Measurements from ENCODE around the gene GALNT1.
A peak's percentile ranks its signal among the peaks of the same experiment; 100 is the strongest.

Gene GALNT1

GRCh38 chr18:35682281-35682867 lies 100.8 kb downstream of the GALNT1 start:
- no peak for DNase-seq

DNA sequence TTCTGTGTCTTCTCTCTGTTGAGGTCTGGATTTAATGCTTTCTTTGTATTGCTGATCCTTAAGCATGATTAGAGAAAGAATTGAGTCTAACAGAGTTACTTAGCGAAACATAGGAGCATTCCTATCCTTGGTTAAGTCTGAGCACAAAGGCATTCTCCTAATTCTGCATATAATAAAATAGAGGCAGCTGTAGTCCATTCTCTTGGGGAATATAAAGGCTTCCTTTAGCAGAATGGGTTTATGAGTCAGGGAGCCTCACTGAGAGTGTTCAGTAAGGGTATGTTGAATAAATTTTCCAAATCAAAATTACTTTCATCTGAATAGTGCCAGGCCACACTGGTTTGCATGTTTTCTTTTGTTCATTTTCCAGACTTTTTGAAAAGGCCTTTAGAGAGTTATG lies 101.5 kb downstream of the GALNT1 start:
- DNase-seq: no peak

GRCh38 chr18:35688757-35689156 lies 107.2 kb downstream of the GALNT1 start:
- no peak for DNase-seq

DNA sequence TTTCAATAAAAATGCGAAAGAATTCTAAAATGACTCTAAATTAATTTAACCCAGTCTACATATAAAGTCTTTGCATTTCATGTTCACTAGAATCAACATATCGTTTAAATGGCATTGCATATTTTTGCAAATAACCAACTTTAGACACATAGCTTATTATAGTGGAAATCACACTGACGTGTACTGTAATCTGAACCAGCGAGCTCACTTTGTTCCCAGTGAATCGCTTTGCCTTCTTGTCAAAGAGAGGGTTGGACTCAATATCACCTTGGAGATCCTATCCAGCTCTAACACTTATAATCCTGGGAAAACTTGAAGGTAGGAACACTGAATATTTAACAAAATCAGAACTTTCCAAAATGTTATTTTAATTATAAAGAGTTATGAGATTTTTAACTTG lies 108.2 kb downstream of the GALNT1 start:
- no peak for DNase-seq

DNA sequence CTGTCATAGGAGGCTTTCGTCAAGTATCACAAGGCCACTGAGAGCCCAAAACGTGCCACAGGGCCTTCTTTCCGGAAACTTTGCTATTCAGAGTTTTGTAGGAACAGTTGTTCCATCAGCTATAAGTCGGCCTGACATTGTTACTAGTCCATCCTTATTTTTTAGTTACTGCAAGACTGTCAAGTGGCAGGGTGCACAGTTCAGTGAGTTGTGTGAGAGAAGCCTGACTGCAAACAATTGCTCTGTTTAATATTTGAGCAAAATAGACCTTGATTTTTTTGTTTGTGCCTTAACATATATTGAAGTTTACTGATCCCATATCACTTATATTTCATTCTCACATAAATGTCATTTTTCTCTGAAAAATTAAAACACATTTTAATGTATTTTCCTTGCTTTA lies 110.1 kb downstream of the GALNT1 start:
- no peak for DNase-seq

DNA sequence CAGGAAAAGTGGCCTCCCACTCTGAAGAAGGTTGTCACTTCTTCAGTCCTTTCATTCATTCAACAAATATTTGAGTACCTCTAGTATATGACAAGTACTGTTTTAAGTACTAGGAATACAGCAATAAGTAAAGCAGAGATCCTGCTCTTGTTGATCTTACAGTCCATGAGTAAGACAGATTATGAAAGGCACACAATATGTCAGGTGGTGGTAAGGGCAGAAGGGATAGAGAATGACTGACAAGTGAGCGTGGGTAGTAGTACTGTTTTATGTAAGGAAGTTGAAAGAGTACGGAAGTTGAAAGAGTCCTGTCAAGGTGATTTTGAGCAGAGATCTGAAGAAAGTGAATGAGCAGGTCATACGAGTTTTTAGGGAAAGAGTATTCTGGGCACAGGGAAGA lies 111.3 kb downstream of the GALNT1 start:
- no peak for DNase-seq

GRCh38 chr18:35693829-35694228 lies 112.3 kb downstream of the GALNT1 start:
- peak in 1 of 2 donors; percentile 12 for DNase-seq

DNA sequence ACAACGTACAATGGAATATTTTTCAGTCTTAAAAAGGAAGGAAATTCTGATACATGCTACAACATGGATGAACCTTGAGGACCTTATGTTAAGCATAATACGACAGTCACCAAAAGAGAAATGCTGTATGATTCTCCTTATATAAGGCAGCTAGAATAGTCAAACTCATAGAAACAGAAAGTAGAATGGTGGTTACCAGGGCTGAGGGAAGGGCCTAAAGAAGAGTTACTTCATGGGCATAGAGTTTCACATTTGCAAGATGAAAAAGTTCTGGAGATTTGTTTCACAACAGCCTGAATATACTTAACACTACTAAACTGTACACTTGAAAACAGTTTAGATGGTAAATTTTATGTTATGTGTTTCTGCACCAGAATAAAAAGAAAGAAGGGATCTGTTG lies 113.3 kb downstream of the GALNT1 start:
- no peak for DNase-seq

- no peak for DNase-seq
These were observed 113.8 kb downstream of the GALNT1 start for GRCh38 chr18:35695384-35695783.

DNA sequence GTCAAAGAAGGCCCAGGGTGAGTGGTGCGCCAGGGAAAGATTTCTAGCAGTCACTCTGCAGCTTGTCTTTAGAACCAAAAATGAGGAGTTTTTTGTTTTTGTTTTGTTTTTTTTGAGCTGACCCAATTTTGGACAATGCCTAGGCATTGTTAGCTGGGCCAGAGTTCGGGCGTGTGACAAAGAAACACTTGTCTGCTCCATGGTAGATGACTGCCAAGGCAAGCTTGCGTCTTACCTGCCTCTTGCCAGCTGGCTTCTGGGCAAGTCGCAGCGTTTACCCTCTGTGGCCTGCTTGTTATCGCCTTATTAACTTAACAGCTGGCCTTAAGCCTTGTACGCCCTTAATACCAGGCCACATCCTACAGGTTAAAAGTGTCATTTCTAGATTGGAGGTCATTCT lies 114.3 kb downstream of the GALNT1 start:
- no peak for DNase-seq

DNA sequence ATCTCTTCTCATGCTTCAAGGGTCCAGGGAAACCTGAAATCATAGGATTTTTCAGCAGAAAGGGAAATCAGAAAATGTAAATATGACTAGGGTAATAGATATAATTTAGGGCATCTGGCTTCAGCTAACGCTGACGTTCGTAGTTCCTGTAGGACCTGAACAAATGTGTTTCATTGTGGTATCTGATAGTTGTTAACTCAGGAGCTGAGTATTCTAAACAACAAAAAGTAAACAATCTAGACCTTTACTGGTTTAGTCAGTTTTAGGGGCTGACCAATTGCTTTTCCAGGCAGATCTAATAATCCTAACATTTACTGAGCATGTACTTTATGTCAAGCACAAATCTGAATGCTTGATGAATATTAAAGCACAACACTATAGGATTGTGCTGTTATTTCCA lies 114.8 kb downstream of the GALNT1 start:
- DNase-seq: no peak

- no peak for DNase-seq
These were observed 116.3 kb downstream of the GALNT1 start for GRCh38 chr18:35697869-35698268.

DNA sequence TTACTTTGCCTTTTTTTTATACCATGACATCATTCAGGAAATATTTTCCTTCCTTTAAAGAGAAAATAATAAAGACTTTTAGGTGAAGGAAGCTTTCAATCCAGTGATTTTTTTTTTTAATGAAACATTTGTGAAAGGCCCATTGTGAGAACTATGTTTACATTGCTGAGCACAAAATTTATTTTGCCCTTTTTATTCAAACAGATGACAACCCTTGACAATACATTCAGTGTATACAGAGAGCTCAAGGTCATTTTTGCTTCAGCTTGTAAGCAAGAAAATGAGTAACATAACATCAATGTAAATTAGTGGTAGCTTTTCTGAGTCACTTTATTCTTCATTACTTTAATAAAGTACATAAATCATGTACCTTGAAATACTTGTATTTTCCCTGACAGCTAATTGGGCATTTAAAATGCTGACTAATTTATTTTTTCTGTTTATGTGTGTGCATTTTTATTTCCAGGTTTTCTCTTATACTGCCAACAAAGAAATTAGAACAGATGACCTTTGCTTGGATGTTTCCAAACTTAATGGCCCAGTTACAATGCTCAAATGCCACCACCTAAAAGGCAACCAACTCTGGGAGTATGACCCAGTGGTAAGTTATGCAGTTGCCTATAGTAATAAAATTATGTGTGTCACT lies 121.6 kb downstream of the GALNT1 start:
- DNase-seq: no peak

GRCh38 chr18:35705988-35706387 lies 124.4 kb downstream of the GALNT1 start:
- no peak for DNase-seq

- no peak for DNase-seq
These were observed 125.7 kb downstream of the GALNT1 start for GRCh38 chr18:35707247-35707646.

DNA sequence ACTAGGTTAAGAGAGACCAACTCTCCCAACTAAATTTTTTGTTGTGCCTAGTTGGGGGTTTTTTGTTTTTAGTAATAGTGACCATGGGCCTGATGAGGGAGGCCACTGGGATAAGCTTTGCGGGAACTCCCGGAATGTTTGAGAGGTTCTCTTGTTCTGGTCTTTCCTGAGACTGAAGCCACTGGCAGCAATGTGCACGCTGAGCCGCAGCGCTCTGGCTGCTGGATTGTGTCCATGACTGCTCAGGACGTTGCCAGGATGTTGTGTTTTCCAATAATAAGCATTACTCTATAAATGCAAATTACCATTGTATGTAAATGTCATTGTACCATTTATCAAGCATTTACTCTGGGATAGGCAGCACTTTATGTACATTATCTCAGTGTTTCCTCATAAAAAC lies 126.1 kb downstream of the GALNT1 start:
- no peak for DNase-seq

GRCh38 chr18:35710581-35710980 lies 129.0 kb downstream of the GALNT1 start:
- DNase-seq: no peak

DNA sequence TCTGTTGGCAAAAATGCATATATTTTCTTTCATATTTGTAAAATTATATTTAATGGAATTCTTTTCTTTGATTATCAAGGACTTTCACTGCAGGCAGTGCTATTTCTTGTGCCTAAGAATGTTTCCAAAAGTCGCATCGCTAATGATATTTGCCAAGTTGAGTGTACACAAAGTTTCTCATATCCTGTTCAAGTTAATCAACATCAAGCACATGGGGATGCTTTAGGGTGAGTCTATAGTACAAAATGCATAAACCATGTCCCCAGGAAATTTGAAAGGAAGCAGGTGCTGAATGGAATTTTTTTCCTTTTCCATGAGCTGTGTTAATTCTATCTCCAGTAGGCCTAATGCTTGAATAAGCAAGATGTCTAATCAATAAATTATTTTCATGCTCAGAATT lies 129.7 kb downstream of the GALNT1 start:
- DNase-seq: no peak

DNA sequence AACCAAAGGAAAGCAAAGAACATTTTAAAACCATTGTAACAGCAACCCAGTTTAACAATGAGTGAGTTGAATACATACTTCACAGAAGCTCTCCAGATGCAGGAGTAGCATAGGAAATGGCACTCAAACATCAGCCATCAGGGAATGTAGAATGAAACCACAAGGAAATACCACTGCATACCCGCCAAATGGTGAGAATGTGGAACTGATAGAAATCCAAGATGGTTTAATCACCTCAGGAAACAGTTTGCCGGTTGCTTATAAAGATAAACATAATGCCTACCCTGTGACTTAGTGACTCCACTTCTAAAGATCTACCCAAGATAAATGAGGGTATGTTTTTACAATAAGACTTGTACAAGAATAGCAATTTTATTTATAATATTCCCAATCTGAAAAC lies 132.0 kb downstream of the GALNT1 start:
- no peak for DNase-seq

DNA sequence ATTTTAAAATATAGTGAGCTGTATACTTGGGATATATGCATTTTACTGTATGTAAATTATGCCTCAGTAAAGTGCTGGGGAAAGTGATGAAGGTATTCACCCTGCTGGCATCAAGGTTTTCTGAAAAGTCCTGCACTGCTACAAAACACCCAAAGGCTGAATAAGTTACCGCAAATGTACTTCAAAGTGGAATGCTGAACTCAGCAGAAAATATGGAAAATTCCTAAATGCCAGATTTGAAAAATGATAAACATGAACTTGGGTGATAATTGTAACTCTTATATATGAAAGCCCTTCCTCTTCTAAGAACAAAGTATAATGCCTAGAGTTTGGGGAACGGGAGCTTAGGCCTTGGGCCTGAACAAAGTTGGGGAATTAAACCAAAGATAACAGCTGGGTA lies 133.0 kb downstream of the GALNT1 start:
- no peak for DNase-seq

DNA sequence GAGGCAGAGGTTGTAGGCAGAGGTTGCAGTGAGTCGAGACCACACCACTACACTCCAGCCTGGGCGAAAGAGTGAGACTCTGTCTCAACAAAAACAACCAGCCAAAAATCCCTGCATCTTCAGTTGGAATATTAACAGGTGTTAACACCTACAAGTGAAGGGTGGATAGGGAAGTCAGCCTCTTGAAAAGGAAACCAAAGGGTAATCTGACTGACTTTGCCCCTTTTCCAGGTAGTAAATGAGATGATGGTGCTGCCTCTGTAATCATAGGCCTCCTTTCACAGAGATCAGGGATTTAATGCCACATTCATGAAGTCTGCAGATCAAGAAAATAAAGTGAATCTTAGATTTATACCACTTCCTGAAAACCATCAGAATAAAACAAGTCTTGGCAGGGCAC lies 133.6 kb downstream of the GALNT1 start:
- DNase-seq: no peak

DNA sequence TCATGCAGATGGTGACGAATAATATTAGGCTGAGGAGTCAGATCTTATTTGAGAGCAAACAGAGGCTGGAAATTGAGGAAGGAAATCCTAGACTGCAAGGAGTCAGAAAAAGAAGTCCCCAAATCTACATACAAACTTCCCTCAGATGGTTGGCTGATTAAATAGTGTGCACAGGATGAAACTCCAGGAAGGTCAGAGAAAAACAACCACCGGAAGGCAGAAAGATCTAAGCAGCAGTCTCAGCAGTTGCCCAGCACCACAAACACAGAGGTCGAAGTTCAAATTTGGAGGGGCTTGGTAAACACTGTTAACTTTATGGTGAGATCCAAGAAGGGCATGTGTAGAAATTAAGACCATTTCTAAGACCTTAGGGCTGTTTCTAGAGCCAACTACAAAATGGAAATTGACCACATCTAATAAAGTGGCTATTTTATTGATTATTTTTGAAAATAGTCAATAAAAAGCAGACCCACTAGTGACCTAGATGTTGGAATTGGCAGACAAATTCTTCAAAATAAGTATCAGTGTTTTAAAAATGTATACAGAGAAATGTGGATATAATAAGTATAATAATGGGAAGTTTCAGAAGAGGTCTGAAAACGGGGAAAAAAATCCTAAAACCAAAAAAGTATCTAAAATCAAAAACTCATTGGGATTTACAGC lies 134.8 kb downstream of the GALNT1 start:
- peak in 1 of 2 donors; percentile 28 for DNase-seq

DNA sequence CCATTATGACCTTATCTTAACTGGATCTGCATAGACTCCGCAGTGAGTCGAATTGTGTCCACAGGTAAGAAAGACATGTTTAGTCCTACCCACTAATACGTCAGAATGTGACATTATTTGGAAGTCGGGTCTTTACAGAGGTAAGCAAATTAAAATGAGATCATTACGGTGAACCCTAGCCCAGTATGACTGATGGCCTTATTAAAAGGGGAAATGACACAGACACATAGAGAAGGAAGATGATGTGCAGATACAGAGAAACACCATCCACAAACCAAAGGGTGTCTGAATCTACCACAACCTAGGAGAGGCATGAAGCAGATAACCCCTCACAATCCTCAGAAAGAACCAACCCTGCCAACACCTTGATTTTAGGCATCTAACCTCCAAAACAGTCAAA lies 135.6 kb downstream of the GALNT1 start:
- DNase-seq: no peak

DNA sequence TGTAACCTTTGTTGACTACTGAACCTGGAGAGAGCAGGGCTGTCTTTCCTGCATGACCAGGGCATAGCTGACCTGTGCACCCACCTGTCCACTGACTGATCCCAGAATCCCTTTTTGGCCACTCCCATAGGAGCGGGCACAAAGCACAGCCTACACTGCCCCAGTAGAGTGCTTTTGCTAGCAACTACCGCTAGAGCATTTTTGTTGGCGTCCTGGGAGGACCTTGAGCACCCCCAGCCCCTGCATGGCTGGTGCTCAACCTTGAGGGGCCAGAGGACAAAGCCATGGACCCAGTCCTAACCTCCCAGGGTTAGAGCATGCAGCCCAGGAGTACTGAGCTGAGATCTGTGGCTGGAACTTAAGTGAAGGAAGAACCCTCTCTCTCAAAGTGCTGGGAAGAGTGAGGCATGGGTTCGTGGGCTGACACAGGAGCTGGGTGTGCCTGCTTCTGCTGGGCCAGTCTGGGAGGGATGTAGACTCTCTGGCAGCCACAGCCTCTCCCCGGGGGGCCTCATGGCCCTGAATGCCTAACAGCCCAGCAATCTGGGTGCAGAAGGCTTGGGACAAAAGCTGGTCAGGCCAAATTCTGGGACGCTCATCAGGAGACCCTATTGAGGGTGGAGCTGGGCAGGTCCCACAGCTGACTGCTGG lies 140.0 kb downstream of the GALNT1 start:
- DNase-seq: no peak
